GM19328 (cell line): ENCODE results near the gene PABPN1L.

Source experiments
- ATAC-seq: cut with Tn5 transposase; IDR thresholded peaks from one replicate; pipeline ENCODE4 v1.9.1; 2021; ENCODE audit warnings: mild to moderate bottlenecking, moderate library complexity; ENCODE audit not compliant: unreplicated experiment

The PABPN1L gene

GRCh38 chr16:88884569-88885271, 18.3 kb upstream of the PABPN1L start:
- ATAC-seq = no peak

GRCh38 chr16:88883946-88884345, 17.5 kb upstream of the PABPN1L start:
- ATAC-seq = no peak

- no peak for ATAC-seq
Observed at GRCh38 chr16:88883117-88883895, 16.8 kb upstream of the PABPN1L start.

GRCh38 chr16:88882358-88883030, 16.0 kb upstream of the PABPN1L start:
- no peak for ATAC-seq

GRCh38 chr16:88881675-88882357, 15.4 kb upstream of the PABPN1L start:
- ATAC-seq = no peak

- no peak for ATAC-seq
Observed at GRCh38 chr16:88881007-88881615, 14.7 kb upstream of the PABPN1L start.

- no peak for ATAC-seq
Observed at GRCh38 chr16:88880226-88881006, 14.0 kb upstream of the PABPN1L start.

- no peak for ATAC-seq
Observed at GRCh38 chr16:88879788-88880055, 13.3 kb upstream of the PABPN1L start.

GRCh38 chr16:88878967-88879787, 12.7 kb upstream of the PABPN1L start:
- no peak for ATAC-seq

- ATAC-seq = no peak
Observed at GRCh38 chr16:88878356-88878755, 11.9 kb upstream of the PABPN1L start.

GRCh38 chr16:88877564-88878289, 11.3 kb upstream of the PABPN1L start:
- no peak for ATAC-seq

GRCh38 chr16:88876942-88877526, 10.6 kb upstream of the PABPN1L start:
- ATAC-seq = no peak

- no peak for ATAC-seq
Observed at GRCh38 chr16:88875703-88876234, 9.3 kb upstream of the PABPN1L start.

- ATAC-seq = no peak
Observed at GRCh38 chr16:88874938-88875599, 8.6 kb upstream of the PABPN1L start.

- ATAC-seq = no peak
Observed at GRCh38 chr16:88872650-88873331, 6.3 kb upstream of the PABPN1L start.

- ATAC-seq = no peak
Observed at GRCh38 chr16:88871730-88872416, 5.4 kb upstream of the PABPN1L start.

- ATAC-seq = no peak
Observed at GRCh38 chr16:88871349-88871702, 4.9 kb upstream of the PABPN1L start.
